Measurements from ENCODE around the gene CELF4. TPM values are rescaled to one million over a fixed set of nuclear protein-coding genes. Genes with fewer than 3 reads are reported as not detected.
A peak's percentile ranks its signal among the peaks of the same experiment; 100 is the strongest.

The CELF4 gene
- polyA plus RNA-seq, 4 donors, result 1.9 to 4.9 (median 3.0) TPM

DNA sequence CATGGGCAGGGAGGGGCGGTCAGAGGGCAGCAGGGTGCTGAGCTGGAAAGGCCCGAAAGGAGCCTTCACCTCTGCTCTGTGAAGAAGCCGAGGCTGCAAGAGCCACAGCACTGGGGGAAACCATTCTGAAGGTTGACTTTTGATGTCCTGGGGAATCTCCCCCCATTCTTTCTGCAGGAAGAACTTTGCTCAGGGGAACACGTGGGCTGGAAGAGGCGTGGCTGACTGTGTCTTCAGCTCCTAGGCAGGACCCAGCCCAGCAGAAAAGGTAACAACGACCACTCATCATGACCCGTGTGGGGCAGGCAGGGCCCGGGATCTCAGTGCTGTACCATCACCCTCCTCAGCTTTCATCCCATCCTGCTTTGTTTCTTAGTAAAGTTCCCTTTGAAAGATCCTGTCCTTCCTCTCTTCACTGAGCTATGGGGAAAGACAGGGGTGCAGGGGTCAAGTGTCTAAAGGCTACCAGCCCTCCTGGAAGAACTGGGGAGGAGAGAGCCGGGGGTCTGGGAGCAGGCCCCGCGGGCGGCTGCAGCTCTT, 312.7 kb downstream of the CELF4 start:
- DNase-seq (ENCODE audit: low read depth in 4 of 4, low spot score in 2 of 4), result no peak

DNA sequence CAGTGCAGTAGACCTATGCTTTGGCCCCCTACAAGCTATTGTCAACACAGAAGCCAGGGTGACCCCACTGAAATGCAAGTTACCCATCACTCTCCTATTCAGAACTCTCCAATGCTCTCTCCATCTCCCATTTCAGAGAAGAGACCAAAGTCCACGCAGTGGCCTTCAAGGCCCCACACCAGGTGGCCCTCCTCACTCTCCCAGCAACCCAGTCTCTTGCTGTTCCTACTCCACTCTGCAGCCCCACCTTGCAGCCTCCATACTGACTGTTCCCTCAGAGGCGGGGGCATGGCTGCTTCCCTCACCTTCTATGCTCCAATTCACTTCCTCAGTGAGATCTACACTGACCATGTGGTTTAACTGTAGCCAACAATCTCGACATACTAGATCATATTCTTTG, 313.3 kb downstream of the CELF4 start:
- no peak for DNase-seq (ENCODE audit: low read depth in 4 of 4, low spot score in 2 of 4)

DNA sequence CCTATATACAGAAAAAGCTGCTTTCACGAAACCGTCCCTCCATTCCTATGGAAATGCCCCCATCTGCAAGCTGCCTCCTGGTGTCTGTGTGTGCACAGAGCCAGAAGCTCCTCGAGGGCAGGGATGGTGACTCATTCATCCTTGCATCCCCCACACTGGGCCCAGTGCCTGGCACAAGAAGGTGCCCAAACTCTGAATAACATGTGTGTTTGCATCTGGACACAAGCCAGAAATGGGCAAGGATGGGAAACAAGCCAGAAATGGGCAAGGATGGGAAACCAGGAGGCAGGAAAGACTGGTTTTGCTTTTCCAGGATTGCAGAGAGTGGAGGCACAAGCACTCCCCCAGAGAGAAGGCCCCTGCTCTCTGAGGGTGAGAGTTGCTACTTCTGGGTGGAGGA, 313.9 kb downstream of the CELF4 start:
- no peak for DNase-seq (ENCODE audit: low read depth in 4 of 4, low spot score in 2 of 4)

DNA sequence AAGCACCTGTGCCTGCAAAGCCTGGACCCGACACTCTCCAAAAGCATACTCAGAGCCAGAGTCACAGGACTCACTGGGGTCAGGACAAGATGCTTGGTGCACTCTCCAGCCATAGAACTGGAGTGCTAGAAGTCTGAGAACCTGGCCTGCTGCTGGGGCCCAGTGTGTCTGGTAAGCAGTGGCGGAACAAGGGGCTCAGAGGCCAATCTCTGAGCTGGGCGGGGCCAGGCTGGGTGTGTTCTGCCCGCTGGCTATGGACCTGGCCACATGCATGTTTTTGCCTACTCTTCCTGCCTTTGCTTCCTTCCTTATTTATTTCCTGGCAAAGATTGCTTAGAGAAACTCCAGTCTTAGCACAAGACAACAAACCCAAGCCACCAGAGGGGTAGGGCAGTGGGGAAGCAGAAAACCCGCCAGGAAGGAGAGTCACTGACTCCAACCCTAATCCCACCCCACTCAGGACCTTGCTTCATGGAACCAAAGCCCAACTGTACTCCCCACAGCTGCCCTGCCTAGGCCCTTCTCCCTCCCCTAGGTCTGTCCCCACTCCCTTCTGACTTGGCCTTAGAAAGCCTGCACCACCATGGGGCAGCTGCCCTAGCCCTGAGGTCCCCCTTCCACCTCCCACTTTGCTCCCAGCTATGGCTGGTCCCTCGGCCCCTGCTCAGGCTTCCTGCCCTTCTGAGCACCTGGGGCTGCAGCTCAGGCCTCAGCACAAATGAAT, 315.5 kb downstream of the CELF4 start:
- no peak for DNase-seq (ENCODE audit: low read depth in 4 of 4, low spot score in 2 of 4)

DNA sequence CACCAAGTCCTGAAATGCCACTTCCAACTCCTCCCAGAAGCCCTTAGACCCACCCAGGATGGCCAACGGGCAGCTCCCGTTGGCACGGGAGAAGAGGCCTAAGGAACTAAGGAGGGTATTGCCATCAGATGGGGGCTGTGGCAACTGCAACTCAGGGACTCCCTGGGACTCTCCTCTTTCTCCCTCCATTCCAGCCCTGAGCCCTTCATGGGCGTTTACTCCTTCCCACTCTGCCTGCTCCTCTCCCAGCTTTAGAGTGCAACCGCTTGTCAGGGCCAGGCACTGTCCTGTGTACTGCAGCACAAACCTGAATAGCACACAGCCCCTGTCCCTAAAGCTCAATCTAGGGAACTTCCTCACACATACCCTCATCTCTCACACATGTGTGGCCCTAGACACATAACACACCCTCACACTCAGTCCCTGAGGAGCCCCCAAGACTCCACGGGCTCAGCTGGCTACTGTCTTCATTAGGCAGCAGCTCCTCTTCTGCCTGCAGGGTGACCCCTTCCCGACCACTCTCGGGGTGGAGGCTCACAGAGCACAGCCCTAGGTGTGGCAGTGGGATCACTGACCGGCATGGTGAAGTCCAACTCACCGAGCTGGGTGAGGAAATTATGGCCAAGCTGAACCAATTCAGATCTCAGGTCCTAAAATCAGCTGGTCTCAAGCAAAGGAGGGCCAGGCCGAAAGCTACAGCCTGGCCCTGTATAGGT, 316.3 kb downstream of the CELF4 start:
- no peak for DNase-seq (ENCODE audit: low read depth in 4 of 4, low spot score in 2 of 4)

DNA sequence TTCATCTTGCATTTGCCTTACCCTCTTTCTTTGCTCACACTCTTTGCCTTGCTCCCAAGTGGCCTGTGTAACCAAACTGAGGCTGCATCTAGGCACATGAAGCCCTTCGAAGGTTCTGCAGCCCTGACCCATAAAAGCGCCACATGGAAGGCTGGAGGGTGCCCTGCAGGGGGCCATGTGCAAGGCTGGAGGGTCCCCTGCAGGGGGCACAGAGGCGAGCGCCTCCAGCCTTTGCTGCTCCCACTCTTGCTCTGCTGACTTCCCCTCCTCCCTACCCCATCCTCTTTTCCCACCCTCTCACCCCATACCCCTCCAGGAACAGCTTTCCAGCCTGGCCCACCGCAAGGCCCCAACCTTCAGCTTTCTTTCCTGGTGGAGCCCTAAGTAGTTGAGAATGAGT, 317.3 kb downstream of the CELF4 start:
- DNase-seq (ENCODE audit: low read depth in 4 of 4, low spot score in 2 of 4), result no peak

DNA sequence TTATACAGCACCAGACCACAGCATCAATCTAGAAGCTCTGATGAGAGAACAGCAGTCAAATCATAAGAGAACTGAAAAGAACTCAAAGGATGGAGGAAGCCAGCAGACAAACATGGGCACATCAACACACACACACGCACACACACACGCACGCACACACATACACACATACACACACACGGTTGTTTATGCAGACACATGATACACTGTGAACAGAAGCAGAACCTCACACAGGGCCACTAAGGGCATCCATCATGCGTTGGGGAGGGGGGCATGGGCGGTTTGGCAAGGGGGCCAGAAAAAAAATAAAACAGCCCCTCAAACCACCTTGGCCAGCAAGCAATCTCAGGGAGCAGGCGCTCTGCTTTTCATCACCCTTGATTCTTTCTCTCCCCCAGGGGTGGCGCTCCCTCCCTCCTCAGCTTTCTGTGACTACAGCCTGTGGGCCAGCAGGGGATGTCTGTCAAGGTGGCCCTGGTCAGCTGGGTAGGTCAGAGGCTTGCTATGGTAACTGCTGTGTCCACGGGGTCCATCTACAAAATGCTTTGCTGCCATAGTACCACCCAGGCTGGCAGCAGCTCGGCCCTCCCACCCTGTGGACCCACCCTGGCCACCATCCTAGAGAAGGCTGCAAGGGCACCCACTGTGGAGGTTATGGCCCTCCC, 318.0 kb downstream of the CELF4 start:
- no peak for DNase-seq (ENCODE audit: low read depth in 4 of 4, low spot score in 2 of 4)

DNA sequence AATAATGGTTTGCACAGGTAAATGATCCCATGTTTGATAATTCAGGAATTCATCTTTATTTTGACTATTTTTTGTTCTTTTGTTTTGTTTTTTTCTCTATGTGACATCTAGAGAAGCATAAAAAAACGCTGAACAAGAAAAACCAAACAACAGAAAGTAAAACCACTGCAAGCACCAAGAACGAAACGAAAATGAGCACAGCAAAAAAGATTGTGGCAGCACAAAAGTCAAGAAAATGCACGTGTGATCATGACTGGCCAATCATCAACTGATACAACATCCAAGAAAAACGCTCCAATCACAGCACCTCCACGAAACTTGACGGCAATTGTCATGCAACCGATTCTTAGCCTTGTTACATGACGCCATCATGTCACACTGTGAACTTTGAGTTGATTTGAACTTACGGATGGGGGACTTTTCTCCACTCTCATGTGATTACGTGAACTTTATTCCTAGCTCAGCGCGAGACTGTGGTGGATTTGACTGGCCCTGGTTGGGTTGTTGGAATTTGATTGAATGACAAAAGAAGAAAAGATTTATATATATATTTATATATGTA, 318.7 kb downstream of the CELF4 start:
- no peak for DNase-seq (ENCODE audit: low read depth in 4 of 4, low spot score in 2 of 4)

DNA sequence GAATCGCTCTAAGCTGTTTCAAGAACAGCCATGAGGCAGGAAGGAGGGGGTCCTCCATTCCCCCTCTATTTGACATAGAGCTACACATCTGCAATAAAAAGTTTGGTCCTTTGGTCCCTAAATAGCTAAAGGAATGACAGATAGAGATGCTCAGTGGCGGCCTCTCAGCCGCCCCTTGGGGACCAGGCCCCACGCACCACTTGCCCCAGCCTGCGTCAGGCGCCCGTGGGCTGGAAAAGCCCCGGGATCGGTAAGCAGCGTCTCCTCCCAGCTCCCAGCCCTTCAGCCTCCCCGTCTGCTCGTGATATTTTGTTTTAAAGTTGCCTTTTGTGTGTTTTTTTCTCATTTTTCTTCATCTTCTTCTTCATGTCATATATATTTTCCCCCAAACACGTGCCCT, 321.0 kb downstream of the CELF4 start:
- DNase-seq (ENCODE audit: low read depth in 4 of 4, low spot score in 2 of 4), result no peak

DNA sequence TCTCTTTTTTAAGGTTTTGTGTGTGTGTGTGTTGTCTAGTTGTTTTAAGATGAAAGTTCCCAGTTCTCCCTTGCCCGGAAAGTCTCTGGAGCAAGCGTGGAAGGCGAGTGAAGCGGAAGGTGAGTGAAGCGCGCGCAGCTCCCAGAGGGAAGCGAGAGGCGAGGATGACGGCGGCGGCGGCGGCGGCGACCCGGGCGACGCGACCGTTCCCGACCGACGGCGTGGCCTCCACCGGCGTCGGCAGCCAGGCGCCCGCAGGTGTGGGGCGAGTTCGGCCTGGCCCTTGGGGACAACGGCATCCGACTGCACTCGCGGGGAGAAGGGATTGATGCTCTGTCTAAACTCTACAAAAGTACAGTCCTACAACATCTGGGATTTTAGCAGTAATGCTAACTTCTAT, 321.9 kb downstream of the CELF4 start:
- DNase-seq (ENCODE audit: low read depth in 4 of 4, low spot score in 2 of 4), result no peak

DNA sequence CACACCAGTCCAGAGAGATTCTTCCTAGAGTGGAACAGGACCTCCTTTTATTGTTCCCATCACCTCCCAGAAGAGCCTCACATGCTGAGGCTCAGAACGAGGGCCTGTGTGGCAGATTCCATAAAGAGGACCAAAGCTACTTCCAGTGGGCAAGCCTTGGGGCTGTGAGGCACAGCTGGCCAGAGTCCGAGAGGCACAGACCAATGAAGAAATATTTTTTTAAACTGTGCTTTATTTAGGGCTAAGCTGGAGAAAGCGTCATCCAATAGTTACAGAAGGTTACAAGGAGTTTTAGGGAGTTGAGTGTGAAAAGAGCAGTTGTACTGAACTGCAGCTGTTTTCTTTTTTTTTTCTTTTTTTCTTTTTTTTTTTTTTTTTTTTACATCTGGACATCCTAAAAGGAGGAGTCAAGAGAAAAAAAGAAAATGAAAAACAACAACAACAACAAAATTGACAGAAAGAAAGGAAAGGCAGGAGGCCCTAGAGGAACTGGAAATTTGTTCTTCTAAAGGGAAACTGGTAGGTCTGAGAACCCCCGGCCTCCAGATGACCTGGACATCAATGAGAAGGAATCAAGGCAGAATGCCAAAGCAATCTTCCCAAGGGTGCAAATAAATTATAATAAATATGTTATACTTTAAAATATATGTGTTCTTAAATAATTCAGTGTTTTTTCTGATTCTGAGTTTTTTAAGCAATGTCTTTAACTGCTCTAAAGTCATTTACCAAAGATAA, 322.6 kb downstream of the CELF4 start:
- peak in 1 of 4 donors; percentile 27 for DNase-seq (ENCODE audit: low read depth in 4 of 4, low spot score in 2 of 4)

DNA sequence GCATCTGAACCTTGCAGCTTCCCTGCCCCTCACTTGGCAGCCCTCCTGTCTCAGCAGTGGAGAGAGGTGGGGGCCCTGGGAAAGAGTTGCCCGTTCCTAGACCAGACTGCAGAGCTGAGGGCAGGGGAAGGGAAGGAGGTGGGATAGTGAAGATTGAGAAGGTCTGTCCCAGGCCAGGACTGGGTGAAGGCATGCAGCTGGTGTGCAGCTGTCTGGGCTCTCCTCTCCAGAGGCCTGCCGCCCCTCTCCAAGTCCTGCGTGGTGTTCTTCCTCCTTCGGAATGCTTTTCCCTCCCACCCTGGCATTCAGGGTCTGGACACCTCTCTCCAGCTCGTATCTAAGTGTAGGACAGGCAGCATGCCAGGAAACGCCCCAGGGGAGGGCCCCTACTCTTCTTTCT, 323.5 kb downstream of the CELF4 start:
- DNase-seq (ENCODE audit: low read depth in 4 of 4, low spot score in 2 of 4), result no peak

DNA sequence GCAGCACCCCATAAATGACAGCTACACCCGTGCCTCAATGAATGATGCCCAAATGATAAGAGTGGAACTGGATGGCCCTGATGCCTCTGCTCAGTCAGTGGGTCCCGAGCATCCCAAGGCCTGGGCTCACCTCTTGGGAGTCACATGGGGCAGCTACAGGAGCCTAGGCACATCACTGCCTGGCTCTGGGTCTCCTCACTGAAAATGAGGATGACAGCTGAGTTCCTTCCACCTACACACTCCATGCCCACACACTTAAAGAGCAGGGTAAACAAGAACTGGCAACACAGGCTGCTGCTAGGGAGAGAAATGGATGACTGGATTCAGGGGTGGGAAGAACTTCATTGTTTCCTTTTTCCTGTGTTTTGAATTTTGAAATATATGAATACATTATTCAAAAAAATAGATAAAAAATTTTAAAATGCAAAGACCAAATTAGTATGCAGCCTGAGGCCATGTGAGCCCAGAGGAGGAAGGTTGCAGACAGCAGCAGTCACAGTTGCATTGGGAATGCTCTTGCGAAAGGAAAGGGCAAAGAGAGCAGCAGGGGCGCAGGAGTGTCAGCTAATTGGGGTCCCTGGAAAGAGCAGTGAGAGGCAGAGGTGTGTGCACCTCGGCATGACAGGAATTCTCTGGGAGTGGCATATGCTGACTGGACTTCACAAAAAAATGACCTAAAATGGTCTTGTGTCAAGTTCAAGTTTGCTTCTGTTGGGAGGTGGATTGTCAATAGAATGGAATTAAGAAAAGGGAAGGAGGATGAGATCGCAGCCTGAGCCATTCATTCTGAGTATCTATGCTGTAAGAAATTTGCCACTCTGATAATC, 327.1 kb downstream of the CELF4 start:
- DNase-seq (ENCODE audit: low read depth in 4 of 4, low spot score in 2 of 4), result no peak

DNA sequence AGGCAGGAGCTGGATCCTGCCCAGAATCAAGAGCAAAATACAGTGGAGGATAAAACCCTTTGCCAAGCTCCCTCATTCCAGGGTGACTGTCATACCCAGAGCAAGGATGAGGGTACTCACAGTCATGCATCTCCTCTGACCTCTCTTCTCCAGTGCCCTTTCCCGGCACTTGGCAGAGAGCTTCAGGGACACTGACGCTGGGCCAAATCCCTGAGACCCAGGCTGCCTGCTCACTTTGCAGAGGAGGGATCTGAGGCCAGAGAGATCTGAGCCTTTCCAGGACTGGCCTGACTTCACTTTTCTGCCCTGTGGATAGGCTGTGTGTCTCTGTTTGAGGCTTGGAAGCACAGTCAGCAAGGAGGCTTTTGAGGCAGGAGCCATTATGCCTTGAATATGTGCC, 330.0 kb downstream of the CELF4 start:
- DNase-seq (ENCODE audit: low read depth in 4 of 4, low spot score in 2 of 4), result no peak

DNA sequence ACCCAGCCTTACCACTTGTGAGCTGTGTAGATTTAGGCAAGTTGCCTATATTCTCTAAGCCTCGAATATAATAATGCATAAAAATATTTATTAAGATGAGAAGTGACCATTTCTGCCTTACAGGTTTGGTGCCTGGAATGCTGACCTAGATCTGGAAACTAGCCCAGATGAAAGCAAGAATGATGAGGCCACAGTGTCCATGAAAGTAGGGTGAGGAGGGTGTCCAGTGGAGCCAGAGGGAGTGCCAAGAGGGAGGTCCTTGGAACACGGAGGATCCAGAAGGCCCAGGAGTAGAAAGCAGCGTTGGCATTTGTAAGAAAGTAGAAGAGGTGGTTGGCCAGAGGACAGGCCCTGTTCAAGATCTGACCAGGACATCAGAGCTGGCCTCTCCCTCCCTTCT, 334.3 kb downstream of the CELF4 start:
- no peak for DNase-seq (ENCODE audit: low read depth in 4 of 4, low spot score in 2 of 4)

DNA sequence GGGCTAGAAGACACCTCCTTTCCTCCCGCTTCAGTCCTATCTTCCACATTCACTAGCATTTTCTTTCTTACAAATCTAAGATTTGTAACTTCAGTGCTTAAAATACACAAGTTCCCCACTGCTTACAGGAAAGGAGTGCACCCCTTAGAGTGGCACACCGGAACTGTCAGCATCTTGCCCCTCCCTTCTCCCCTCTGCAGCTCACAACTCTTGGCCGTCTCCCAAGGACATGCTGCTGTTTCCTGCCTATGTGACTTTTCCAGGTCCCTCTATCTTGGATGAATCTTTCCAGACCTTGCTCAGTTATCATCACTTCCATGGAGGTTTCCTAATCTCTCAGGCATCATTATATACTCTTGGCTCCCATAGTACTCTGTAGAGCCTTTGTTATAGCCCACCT, 334.8 kb downstream of the CELF4 start:
- DNase-seq (ENCODE audit: low read depth in 4 of 4, low spot score in 2 of 4), result no peak

DNA sequence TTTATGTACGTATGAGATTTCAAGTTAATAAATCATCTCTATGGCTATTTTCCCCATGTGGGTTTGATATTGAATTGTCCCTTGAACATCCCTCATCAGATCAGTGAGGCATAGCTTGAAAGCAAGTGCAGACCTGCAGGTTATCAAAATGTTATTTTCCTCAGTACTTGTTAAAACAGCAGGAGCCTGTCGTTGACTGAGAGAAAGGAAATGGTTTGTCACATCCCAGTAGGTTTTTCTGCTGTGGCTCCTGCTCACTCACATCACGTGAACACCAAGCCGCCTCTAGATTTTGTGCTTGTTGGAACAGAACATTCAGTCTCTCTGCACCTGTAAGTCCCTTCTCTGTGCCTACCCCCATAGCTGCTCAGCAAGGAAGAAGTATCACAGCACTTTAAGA, 340.3 kb downstream of the CELF4 start:
- no peak for DNase-seq (ENCODE audit: low read depth in 4 of 4, low spot score in 2 of 4)

DNA sequence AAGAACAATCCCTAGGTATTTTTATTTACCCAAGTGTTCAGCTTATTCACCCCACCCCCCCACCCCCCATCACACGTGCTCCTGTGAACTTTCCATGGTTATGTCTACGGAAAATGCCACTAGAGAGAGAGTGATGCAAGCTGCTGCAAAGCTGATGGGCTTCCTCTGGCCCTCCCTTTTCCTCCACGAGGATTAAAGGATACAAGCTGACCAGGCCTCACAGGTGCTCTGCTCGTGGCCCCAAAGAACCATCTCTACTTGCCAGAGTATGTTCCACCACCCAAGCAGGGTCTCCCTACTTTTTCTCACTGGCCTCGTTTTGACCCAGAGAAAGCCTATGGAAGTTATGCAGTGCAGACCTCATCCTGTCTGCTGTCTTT, 342.6 kb downstream of the CELF4 start:
- DNase-seq (ENCODE audit: low read depth in 4 of 4, low spot score in 2 of 4), result no peak

DNA sequence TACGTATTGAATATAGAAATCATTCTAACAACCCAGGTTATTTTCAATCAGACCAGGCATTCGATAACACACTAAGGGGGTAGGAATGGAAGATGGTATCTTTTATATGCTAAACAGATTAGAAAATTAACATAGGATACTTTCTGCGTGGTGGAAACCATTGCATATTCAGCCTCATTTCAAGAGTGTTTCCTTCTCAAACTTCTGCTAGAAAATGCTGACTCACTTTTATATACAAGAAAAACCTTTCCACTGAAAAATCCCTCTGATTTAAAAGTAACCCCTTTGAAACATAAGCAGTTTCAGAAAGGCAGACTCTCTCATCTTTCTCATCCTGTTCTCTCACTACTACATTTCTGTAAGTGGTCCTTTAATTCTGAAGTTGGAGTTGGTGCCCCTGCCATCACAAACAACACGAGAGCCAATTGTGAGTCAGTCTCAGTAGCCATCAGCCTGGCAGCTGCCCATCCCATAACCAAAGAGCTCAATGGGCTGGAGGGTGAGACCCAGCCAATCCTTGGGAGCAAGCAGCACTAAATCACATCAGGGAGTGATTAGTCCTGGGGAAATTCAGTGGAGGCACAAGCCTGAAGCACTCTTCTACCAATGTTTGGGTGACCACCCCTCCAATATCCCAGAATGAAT, 343.1 kb downstream of the CELF4 start:
- DNase-seq (ENCODE audit: low read depth in 4 of 4, low spot score in 2 of 4), result no peak
